Measurements from ENCODE around the gene TPMT.
"Not testable (repeated sequence)": the region's sequence is repeated elsewhere in the genome, so short reads cannot be mapped to it uniquely, and the experiment has no call there.

TPMT gene

DNA sequence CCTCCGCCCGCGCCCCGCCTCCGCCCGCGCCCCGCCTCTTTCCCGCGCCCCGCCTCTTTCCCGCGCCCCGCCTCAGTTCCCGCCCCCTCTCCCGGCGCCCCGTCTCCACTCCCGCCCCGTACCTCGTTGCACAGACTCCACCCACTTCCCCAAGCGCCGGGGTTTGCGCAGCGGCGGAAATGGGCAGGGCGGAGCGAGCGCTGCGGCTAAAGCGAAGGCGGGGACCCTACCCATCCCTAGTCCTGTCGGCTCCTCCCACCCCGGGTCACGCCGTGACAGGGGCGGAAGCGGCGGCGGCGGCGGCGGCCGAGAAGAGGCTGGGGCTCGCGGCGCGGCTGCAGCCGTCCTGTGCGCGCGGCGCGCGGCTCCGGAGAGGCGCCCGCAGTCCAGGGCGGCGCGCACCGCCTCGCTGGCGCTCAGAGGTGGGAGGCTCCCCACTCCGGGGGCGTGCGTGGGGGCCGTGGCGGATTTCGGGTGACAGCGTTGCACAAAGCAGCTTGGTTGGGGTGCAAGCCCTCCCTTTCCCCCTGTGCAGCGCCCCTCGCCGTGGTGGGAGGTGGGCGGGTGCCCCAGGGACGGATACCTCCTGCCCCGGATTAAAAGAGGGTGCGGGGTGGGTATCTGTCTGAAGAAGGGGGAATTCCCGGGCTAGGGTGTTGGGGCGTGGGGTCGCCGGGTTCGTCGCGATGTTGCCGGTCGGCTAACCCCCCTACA is 430 bp upstream of the TPMT start, which contains the start of gene KDM1B:
TSS of gene KDM1B (plus strand) at position 273 of the 714 bp plus-strand sequence. CDS start 4,474 bp downstream, outside the sequence.
- peak; percentile 93 to 96 for DNase-seq

DNA sequence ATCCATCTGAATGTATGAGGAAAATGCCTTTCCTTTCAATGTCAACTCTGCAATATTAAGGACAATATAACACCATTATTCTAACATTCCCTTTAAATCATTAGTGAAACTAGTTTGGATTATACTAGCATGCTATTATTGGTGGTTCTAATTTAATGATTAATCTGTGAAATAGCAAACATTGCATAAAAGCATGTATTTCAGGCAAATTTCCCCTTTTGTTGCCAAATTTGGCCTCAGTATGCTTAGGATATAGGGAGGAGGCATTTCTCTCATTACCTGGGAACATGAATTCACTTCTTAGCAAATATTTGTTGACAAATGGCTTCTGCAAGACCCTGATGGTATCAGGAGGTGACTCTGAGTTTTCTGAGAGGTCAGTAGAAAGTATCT is 1.6 kb downstream of the TPMT start:
- DNase-seq, result no peak

DNA sequence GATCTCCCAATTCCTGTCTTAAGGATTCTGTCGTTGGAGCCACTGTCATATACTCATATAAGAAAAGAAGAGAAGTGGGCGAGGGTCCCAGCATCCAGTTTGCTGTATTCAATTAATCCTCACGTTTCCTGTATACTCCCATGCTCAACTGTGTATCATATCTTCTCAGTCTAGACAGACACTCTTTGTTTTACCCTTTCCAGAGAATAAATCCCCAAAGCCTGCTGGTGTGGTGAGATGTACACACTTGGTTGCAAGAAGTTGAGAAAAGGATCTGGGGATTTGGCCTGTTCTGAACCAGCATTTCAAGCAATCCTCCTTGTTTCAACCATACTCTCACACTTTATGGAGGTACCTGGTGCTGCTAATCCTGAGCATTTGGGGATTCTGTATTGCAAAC is 3.1 kb downstream of the TPMT start:
- DNase-seq, result no peak

DNA sequence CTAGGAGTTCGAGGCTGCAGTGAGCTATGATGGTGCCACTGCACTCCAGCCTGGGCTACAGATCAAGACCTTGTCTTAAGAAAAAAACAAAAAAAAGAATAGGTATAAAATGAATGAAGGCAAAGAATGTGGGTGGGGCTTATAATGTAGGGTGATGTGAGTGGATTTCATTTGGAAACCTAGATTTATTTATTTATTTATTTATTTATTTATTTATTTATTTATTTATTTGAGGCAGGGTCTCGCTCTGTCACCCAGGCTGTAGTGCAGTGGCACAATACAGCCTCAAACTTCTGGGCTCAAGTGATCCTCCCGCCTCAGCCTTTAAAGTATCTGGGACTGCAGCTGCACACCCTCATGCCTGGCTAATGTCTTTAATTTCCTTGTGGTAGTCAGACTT is 3.5 kb downstream of the TPMT start:
- DNase-seq, result not testable (repeated sequence)

DNA sequence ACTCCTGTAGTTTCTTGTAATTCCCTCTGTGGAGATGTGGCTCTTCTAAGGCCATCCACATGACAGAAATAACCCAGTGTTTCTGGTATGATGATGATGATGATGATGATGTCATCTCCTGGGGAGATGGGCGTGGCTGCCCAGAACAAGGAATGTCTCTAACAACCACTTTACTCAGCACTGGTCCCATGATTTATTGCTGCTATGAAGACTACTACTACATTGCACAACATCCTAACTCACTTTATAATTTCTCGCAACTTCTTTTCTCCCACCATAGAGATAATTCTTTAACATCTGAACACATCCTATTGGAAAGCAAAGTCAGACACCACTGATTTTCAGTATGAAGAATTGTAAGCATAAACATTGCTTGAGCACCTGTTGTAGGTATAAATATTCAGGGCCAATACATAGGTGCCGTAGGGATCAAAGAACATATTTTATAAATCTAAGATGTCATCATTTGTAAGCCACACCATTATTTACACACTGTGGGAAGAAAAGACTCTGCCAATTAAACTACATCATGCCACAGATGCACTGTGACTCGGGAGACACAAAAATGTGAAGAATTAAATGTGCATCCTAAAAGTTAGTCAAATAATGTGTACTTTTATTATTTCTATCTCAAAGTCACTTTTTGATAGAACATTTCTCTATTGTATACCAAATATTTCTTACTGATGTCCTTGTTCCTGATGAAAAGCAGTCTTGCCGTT is 6.4 kb downstream of the TPMT start:
- no peak for DNase-seq

DNA sequence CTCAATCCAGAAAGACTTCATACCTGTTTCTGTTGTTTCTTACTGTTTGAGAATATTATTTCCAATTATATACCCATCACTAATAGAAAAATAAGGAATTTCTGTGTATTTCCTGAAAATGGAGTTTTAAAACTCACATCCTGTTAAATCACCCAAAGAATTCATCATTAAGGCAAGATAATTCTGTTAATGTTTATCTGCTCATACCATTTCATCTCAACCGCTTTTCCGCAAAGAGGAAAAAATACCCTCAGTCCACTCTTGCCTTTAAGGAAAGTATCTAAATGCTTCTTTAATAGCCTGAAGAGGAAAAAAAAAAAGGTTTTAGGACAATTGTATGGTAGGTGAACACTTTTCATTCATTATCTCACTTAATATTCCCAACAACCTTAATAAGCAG is 7.3 kb downstream of the TPMT start:
- no peak for DNase-seq

DNA sequence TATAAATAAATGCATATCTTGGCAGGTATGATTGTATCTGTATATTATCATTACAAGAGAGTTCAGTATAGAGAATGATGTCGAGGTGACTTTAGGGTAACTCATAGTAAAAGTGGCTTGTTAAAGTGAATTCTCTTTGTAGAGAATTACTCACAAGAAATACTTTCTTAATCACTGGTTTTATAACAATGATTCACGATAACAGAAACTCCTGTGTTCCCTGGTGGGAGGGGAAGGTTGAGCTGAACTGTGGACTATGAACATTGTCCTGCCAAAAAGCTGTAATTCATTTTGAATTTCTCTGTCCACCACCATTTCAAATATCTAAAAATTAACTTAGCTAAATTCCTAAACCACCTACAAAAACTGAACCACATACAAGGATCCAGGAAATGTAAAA is 7.7 kb downstream of the TPMT start:
- DNase-seq, result no peak

DNA sequence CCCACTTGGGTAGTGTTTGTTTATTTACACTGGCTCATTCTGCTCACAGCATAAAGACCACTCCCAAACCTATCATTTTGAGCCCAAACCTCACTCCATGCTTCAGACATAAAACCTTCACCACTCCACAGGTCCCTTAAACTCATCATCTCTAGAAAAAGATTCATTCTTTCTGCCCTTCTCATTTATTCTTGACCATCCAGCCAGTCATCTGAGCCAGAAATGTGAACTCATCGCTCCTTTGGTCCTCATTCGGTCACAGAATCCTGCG is 12.4 kb downstream of the TPMT start:
- no peak for DNase-seq

DNA sequence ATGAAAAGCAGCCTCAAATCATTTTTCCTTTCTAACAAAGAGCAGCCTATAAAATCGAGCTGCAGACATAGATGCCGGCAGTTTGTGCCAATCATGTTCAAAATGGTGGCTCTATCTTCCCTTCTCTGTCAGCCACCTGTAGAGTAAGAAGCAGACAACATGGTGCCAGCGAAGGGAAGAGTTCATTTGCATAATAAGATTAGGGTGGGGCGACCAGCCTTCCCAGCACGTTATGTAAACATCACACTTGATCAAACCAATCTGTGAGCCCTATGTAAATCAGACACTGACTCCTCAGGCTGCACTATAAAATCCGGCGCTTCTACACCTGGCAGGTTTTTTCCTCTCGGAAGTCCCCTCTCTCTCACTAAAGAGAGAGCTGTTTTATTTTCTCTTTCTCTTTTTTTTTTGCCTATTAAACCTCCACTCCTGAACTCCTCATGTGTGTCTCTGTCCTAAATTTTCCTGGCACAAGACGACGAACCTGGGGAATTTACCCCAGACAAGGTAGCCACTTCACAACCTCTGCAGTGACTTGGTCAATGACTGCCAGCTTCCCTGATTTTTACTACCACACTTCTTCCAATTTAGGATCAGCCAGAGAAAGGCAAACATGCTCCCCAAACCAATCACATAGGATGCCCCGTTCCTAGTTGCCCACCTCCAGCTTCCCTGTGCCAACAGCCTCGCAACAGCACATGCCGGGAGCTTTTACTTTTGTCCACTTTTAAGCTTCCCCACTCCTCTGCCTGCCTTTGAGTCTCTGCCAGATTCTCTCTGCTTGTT is 12.9 kb downstream of the TPMT start:
- no peak for DNase-seq

DNA sequence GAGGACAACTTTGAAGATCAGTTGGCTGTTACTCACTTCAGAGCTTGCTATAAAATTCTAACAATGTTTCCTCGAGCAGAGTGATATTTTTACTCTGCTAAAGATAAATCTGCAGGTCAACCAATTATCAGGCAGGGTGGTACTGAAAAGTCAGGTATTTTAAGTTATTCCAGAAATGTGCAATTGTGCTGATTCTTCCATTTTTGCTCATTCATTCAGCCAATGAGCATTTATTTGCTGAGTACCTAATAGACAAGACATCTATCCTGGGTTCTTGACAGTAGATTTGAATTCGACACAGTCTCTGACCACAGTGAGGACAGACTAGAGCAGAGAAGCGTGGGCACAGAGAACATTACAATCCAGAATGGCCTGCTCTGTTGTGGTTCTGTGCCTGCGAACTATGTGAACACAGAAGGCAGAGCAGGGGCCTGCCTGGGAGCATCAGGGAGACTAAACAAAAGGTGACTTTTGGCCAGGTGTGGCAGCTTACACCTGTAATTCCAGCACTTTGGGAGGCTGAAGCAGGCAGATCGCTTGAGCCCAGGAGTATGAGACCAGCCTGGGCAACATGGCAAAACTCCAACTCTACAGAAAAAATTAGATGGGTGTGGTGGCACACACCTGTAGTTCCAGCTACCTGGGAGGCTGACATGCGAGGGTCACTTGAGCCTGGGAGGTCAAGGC is 14.8 kb downstream of the TPMT start:
- no peak for DNase-seq

DNA sequence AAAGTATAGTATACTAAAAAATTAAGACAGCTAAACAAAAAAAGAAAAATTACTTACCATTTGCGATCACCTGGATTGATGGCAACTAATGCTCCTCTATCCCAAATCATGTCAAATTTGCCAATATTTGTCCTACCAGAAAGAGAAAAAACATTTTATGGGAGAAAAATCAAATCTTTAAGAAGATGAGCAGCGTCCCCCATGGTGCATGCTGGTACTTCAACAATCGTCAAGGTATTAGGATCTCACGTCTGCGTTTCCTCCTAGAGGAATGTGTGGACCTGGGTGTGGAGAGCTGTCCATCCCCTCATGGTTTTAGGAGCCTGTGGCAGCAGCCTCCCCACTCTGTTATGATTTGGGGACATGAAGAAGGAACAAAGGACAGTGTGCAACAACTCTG is 16.0 kb downstream of the TPMT start:
- DNase-seq, result no peak

DNA sequence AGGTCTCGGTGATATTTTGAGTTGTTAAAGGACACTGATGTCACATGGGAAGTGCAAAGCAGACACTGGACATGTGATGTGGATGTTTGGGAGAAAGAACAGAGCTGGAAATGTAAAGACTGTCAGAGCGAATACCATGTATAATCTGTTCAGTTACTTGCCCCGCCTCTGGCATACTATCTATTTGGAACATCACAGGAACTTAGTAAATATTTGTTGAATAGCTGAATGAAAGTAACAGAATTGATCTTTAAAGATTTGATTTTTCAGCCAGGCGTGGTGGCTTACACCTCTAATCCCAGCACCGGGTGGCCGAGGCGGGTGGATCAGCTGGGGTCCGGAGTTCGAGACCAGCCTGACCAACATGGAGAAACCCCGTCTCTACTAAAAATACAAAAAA is 18.6 kb downstream of the TPMT start:
- no peak for DNase-seq

DNA sequence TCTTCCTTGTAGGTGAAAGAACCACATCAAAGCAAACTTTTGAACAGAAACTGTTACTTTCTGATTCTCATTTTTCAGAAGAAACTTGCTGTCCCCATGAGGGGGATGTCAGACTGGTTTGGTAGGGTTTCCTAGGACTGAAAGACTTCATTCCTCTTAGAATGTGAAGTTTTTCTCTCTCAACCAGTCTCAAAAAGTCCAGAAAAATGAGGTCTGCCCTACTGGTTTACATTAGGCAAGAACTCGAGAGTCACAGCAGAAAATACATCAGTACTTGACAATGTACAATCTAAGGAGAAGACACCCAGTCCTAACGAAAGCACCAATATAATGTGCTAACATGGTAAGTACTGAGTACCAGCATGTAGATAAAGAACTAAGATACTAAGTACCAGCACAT is 19.7 kb downstream of the TPMT start:
- DNase-seq, result no peak

DNA sequence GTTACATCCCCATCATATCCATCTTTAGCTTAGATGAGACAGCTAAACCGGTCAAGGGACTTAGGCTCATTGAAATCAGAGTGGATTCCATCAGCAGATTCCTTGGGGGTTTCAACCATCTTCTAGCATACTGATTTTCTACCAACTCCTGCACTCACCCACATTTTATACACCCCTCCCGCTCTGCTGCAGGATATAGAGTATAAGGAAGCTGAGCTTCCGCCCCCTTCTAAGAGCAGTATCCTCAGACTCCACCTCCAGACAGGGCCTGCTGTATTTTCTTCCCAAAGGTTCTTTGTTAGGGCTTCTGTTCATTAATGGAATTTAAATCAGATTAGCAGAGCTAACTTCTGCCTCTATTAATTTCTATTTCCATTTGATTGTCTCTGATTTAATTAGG is 22.5 kb downstream of the TPMT start:
- DNase-seq, result no peak

DNA sequence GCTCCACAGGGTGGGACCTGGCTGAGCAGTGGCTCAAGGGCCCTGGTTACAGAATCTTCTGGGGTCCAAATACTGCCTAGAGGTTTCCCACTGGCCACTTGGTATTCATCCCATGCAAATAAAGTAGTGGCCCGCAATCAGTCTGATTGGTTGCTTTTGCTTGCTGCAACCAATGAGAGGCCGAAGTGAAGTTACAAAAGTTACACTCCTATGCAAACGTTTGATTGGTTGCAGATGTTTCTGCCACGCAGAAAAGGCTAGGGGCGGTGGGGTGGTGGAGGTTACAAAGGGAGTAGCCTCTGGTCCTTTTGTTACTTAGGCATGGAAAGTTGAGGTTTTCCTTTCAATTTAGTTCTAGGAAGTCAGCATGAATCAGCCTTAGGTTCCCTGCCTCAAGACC is 28.8 kb downstream of the TPMT start:
- no peak for DNase-seq

DNA sequence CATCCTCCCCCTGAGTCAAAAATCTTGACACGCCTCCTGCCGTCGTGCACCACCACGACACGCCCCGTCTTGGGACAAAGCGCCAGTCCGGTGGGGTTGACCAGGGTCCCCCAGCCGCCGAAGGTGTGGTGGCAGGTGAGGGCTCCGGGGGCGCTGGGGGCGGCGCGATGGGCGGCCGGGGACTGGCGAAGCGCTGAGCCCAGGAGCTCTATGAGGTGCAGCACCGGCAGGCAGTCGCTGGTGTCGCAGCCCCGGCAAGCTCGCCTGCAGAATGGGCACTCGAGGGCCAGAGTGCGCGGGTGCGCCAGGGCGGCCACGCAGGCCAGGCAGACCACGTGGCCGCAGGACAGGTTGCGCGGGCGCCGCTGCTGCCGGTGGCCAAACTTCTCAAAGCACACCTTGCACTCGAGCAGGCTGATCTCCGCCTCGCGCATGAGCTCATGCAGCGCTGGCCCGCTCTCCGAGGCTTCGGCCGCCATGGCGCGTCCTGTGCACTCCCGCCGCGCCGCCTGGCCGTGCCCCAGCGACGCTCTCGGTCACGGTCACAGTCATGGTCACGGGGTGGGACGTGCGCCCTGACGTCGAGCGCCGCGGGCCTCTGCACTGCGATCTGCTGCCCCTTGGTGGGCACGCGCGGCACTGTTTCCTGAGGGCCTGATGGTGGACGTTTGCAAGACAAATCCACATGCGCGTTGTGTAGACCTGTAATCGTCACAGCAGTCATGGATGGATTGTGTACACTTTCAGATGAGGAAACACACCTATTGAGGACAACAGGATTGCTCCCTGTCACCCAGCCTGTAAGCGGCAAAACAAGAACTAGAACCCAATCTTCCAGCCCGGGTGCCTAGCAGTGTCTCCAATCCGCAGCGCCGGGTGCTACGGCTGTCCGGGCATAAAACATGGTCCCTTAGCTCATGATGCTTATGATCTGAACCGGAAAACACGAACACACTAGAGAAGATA is 32.5 kb downstream of the TPMT start, which contains the start of gene NHLRC1:
TSS of gene NHLRC1 (minus strand) at position 550 of the 966 bp plus-strand sequence. CDS start at position 479, 71 bp downstream.
- DNase-seq, result peak; percentile 82 to 93

DNA sequence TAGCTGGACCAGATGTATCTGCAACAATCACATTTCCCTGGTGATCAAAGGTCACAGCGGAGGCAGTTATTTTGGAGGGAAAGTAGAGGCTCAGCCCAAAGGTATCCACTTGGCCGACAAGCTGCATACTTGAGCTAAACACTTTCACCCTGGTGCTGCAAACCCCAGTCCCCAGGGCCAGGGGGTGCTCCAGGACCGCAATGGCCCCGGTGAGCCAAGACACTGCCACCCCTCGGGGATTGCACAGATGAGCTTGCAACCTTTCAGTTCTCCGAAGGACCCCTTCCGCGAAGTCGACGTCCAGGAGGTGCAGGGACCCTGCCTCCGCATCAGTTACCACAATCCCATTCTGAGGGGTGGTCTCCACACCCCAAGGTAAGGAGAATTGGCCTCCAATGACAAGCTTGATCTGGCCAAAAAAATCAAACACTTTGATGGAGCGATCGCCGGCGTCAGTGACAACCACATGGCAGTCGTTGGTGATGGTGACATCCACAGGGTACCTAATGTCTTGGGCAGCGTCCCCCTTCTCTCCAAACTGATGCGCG is 33.2 kb downstream of the TPMT start:
- DNase-seq, result no peak

DNA sequence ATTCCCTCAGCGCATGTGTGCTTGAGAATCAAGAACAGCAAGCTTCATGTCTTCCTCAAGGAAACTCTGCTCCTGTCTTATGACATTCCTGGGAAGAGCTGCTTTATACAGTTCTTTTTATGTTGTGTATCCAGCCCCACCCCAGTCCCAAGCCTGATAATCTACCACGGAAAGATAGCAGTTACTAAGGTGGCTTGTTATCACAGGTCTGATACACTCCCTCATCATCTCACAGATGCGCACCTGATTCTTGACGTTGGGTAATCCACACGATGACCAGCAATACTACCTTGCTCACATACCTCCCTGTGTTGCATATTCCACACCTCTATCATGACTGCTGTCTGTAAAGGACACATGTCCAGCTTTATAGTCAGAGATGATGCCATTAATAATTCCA is 35.6 kb downstream of the TPMT start:
- DNase-seq, result no peak

DNA sequence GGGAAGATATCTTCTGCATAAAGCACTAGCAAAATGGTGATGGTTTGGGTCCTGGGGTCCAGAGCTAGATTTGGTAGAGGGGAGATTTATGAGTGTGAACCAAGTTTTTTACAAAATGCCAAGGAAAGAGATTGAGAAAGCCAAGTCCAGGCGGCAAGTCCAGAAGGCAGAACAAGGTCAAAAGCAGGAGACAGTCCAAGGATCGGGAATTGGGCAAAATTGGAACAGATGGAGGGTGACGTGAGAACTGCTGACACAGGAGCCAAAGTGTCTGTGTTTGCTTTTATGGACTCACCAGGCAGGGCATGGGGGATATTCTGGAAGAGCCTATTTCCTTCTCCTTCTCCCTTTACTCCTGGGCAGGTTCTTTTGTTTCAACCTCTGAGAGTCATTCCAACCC is 36.5 kb downstream of the TPMT start:
- no peak for DNase-seq

DNA sequence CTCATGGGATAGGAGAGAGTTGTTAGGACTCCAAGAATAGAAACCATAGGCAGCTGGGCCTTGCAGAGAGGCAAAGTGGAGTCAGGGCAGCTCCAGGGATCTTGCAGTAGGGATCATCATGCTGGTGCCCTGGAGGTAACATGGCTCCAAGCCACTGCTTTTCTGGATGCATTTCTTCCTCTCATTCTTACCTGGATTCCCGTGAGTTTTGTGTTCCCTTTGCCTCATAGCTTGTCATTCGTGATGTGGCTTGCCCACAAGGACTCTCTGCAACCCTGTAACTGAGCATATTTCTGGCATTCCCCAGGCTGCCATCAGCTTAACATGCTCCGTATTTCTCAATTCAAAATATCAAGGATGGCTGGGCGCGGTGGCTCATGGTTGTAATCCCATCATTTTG is 37.7 kb downstream of the TPMT start:
- DNase-seq, result no peak

DNA sequence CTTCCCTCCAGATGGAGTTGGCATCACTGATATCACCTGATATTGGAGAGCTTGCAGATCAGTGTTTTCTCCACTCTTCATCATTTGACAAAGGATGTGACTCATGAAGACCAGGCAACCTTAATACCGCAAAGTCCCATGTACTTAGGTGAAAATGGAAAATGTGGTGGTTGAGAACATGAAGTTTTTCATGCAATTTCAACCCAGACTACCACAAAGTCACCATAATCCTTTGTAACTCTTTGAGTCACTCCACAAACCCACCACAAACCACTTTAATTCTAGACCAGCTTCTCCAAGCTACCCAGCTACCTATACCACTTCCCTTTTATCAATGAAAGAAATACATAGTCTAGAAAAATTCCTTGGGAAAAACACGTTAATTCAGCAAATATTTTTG is 39.5 kb downstream of the TPMT start:
- DNase-seq, result no peak

DNA sequence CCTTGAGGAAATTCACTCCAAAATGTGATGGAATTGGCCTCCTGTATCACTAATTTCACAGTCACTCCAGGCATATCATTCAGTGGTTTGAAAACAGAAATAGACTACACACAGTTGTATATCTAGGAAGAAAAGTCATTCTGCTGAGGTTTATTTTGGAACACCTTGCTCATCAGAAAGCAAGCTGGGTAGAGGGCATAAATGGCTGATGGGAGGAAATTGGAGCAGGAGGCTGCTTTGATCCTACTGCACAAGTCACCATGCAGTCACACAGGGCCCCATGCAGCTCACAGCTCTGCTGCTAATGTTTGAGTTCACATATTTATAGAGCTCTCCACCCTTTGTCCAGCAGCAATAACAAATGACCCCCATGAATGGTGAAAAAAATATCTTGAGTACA is 44.7 kb downstream of the TPMT start:
- DNase-seq, result no peak

Data from SW 1271 (cell line).